ENCODE results near the gene ELK3.

Gene ELK3

GRCh38 chr12:96155181-96155580, 39.0 kb upstream of the ELK3 start:
- no peaks in the 10 kb centered on the region for H3K27me3 ChIP-seq (ENCODE audit: insufficient read depth, low read depth, severe bottlenecking)
- H3K36me3 ChIP-seq, result no peaks in the 10 kb centered on the region
- DNase-seq, result no peak
- no peak overlapping the region for H3K27ac ChIP-seq
- H3K4me3 ChIP-seq (ENCODE audit: low read depth, low read length), result no peak overlapping the region
- TF ChIP-seq CTCF (IDR thresholded peaks at IDR 0.05; ENCODE audit: low read depth, low read length), result no peak
- no peaks in the 10 kb centered on the region for H3K9me3 ChIP-seq (ENCODE audit: severe bottlenecking)

GRCh38 chr12:96155781-96156180, 38.4 kb upstream of the ELK3 start:
- Histone ChIP-seq H3K9me3 (ENCODE audit: severe bottlenecking) (no peaks in the 10 kb centered on the region), H3K36me3 (no peaks in the 10 kb centered on the region), H3K27me3 (ENCODE audit: insufficient read depth, low read depth, severe bottlenecking) (no peaks in the 10 kb centered on the region), H3K4me3 (ENCODE audit: low read depth, low read length) (no peak overlapping the region), H3K27ac (no peak overlapping the region)
- DNase-seq, result no peak
- TF ChIP-seq CTCF (IDR thresholded peaks at IDR 0.05; ENCODE audit: low read depth, low read length), result no peak

GRCh38 chr12:96156211-96156610, 38.0 kb upstream of the ELK3 start:
- Histone ChIP-seq H3K9me3 (ENCODE audit: severe bottlenecking) (no peaks in the 10 kb centered on the region), H3K27ac (no peak overlapping the region), H3K36me3 (no peaks in the 10 kb centered on the region), H3K4me3 (ENCODE audit: low read depth, low read length) (no peak overlapping the region), H3K27me3 (ENCODE audit: insufficient read depth, low read depth, severe bottlenecking) (no peaks in the 10 kb centered on the region)
- DNase-seq, result no peak
- no peak for TF ChIP-seq CTCF (IDR thresholded peaks at IDR 0.05; ENCODE audit: low read depth, low read length)

- Histone ChIP-seq H3K9me3 (ENCODE audit: severe bottlenecking) (no peaks in the 10 kb centered on the region), H3K36me3 (no peaks in the 10 kb centered on the region), H3K27ac (no peak overlapping the region), H3K4me3 (ENCODE audit: low read depth, low read length) (no peak overlapping the region), H3K27me3 (ENCODE audit: insufficient read depth, low read depth, severe bottlenecking) (no peaks in the 10 kb centered on the region)
- DNase-seq, result no peak
- no peak for TF ChIP-seq CTCF (IDR thresholded peaks at IDR 0.05; ENCODE audit: low read depth, low read length)
Measured at GRCh38 chr12:96157427-96157826, 36.7 kb upstream of the ELK3 start.

GRCh38 chr12:96164951-96165811, 29.0 kb upstream of the ELK3 start:
- DNase-seq, result no peak
- H3K9me3 ChIP-seq (ENCODE audit: severe bottlenecking), result no peaks in the 10 kb centered on the region
- no peak overlapping the region for H3K4me3 ChIP-seq (ENCODE audit: low read depth, low read length)
- no peaks in the 10 kb centered on the region for H3K27me3 ChIP-seq (ENCODE audit: insufficient read depth, low read depth, severe bottlenecking)
- no peak for TF ChIP-seq CTCF (IDR thresholded peaks at IDR 0.05; ENCODE audit: low read depth, low read length)
- H3K36me3 ChIP-seq, result no peaks in the 10 kb centered on the region
- no peak overlapping the region for H3K27ac ChIP-seq

GRCh38 chr12:96166765-96167164, 27.4 kb upstream of the ELK3 start:
- no peak for DNase-seq
- H3K36me3 ChIP-seq, result no peaks in the 10 kb centered on the region
- no peak for TF ChIP-seq CTCF (IDR thresholded peaks at IDR 0.05; ENCODE audit: low read depth, low read length)

More at GRCh38 chr12:96166765-96167164, 27.4 kb upstream of the ELK3 start:
- Histone ChIP-seq H3K27ac (no peak overlapping the region), H3K4me3 (ENCODE audit: low read depth, low read length) (no peak overlapping the region), H3K9me3 (ENCODE audit: severe bottlenecking) (no peaks in the 10 kb centered on the region), H3K27me3 (ENCODE audit: insufficient read depth, low read depth, severe bottlenecking) (no peaks in the 10 kb centered on the region)
